ENCODE results near the gene GMCL1. TPM values are rescaled to one million over a fixed set of nuclear protein-coding genes. Genes with fewer than 3 reads are reported as not detected.
A peak's percentile ranks its signal among the peaks of the same experiment; 100 is the strongest.

Gene GMCL1
- total and polyA plus RNA-seq, 2 of the 13 experiments (the other 11 are each of a cell fraction or from before 2014, with no cell fraction given) = 18.7 to 24.0 TPM

DNA sequence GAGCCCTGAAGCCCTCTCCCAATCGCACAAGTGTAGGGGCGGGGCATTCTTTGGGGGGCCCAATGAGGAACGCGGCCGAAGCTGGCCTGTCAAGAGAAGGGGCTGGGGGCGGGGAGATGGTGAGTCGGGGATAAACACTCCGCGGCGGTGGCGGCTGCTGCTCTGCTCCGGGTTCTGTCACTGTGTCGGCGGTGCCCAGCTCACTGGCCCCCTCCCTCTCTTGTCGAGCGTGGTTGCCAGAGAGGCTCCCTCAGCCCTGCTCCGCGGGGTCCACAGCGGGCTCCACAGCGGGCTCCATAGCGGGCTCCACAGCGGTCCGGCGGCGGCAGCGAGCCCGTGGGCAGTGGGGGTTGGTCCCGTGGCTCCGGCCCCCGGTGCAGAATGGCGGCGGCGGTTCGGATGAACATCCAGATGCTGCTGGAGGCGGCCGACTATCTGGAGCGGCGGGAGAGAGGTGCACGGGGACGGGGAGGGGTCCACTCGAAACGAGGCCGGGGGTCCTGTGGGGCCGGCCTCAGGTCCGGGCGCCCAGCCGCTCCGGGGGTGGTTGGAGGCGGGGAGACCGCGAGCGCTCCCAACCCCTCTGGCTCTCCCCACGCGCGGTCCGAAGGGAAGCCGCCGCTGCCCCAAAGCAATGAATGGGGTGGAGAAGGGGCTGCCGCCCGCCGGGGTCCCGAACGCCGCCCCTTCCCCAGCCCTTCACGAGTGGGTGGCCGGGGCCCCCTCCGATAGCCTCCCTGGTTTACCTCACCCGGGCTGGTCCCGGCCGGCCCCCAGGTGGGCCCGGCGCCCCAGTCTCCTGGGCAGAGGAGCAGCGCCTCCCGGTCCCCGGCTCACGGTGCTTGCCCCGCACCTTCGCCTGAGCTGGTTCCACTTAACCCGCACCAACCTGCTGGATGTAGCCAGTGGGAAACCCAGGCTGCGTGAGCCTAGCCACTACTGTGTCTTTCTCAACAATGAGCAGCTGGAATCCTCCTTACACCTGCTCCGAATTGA, 85.8 kb downstream of the GMCL1 start, which contains the start of gene MXD1 (continued):
- TF ChIP-seq HNF4G (IDR thresholded peaks at IDR 0.05; ENCODE audit: borderline replicate concordance, low read depth, low read length) (no peak), HNF4G (CRISPR knock-in tag; IDR thresholded peaks at IDR 0.05; ENCODE audit: borderline replicate concordance, low read depth) (no peak), BCL6 (CRISPR knock-in tag; IDR thresholded peaks at IDR 0.05) (no peak), ZNF224 (CRISPR knock-in tag; IDR thresholded peaks at IDR 0.05) (no peak), DMAP1 (CRISPR knock-in tag; IDR thresholded peaks at IDR 0.05) (no peak), ZFX (CRISPR knock-in tag; IDR thresholded peaks at IDR 0.05; ENCODE audit: low read depth) (no peak), REPIN1 (CRISPR knock-in tag; IDR thresholded peaks at IDR 0.05; ENCODE audit: borderline replicate concordance, low read depth) (peak; percentile 17; the same call in 1 of the 2 replicates), GMEB2 (CRISPR knock-in tag; IDR thresholded peaks at IDR 0.05; ENCODE audit: low read depth) (no peak), ZNF543 (CRISPR knock-in tag; IDR thresholded peaks at IDR 0.05) (no peak), NCOA2 (CRISPR knock-in tag; IDR thresholded peaks at IDR 0.05) (no peak), ZNF605 (CRISPR knock-in tag; IDR thresholded peaks at IDR 0.05) (peak; percentile 6; the same call in 1 of the 2 replicates), PAX8 (CRISPR knock-in tag; IDR thresholded peaks at IDR 0.05; ENCODE audit: borderline replicate concordance) (no peak), SOX13 (IDR thresholded peaks at IDR 0.05) (no peak; the same call in 1 of the 2 replicates), SOX13 (CRISPR knock-in tag; conservative IDR thresholded peaks at IDR 0.05 in 1 of 2, IDR thresholded peaks at IDR 0.05 in 1 of 2) (0 out of 4 replicates have a peak, but pooled peaks of 1 of the 2 experiments have one; percentile 6), JUN (CRISPR knock-in tag; IDR thresholded peaks at IDR 0.05) (no peak), RBAK (CRISPR knock-in tag; IDR thresholded peaks at IDR 0.05) (no peak), NR2F2 (IDR thresholded peaks at IDR 0.05; ENCODE audit: borderline replicate concordance, low read depth) (no peak), SRF (IDR thresholded peaks at IDR 0.05; ENCODE audit: low read depth, low read length) (no peak), TEF (CRISPR knock-in tag; IDR thresholded peaks at IDR 0.05) (no peak), ZBTB4 (CRISPR knock-in tag; IDR thresholded peaks at IDR 0.05; ENCODE audit: borderline replicate concordance) (no peak), SP1 (IDR thresholded peaks at IDR 0.05) (no peak; the same call in 1 of the 2 replicates), SP1 (CRISPR knock-in tag; IDR thresholded peaks at IDR 0.05) (no peak)
- TF ChIP-seq, protein P1, sequence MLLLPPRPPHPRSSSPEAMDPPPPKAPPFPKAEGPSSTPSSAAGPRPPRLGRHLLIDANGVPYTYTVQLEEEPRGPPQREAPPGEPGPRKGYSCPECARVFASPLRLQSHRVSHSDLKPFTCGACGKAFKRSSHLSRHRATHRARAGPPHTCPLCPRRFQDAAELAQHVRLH (CRISPR knock-in tag; IDR thresholded peaks at IDR 0.05; ENCODE audit: borderline replicate concordance, low read depth) = no peak
